Central memory CD8-positive, alpha-beta T cell (primary cell): ENCODE measurements around the gene PAPSS2.

ENCODE experiments used
- ATAC-seq: fragments of 150-1000 bp; cut with Tn5 transposase; replicated peaks from 2 replicates; pipeline ENCODE4 v1.10.0; 2022; ENCODE audit warnings: mild to moderate bottlenecking, moderate FRiP score, moderate number of reproducible peaks; ENCODE audit not compliant: poor library complexity, severe bottlenecking; ENCODE audit errors: extremely low read depth
- DNase-seq, 2 donors: peaks; one replicate each; pipeline ENCODE4 v3.0.0; 2021; ENCODE audit warnings: low spot score in 2 of 2
- H3K27ac Mint-ChIP-seq: one replicate; pipeline ENCODE4 v1.8.0; 2022; ENCODE audit warnings: low read depth, mild to moderate bottlenecking, moderate library complexity, mixed read lengths
- H3K27me3 Mint-ChIP-seq: one replicate; pipeline ENCODE4 v1.8.0; 2022; ENCODE audit warnings: mixed read lengths
- H3K36me3 Mint-ChIP-seq: one replicate; pipeline ENCODE4 v1.8.0; 2022; ENCODE audit warnings: mild to moderate bottlenecking, moderate library complexity, mixed read lengths; ENCODE audit not compliant: insufficient read depth
- H3K4me1 Mint-ChIP-seq: one replicate; pipeline ENCODE4 v1.8.0; 2022; ENCODE audit warnings: mixed read lengths
- H3K4me3 Mint-ChIP-seq: one replicate; pipeline ENCODE4 v1.8.0; 2022; ENCODE audit warnings: mild to moderate bottlenecking, moderate library complexity, mixed read lengths
- H3K9me3 Mint-ChIP-seq: one replicate; pipeline ENCODE4 v1.8.0; 2022; ENCODE audit warnings: mixed read lengths

PAPSS2 gene

GRCh38 chr10:87706731-87707130 lies 47.1 kb downstream of the PAPSS2 start:
- Mint-ChIP-seq H3K9me3 (no peaks in the 10 kb centered on the region), H3K36me3 (no peaks in the 10 kb centered on the region), H3K27ac (no peak overlapping the region), H3K27me3 (peaks cover 19% of the 10 kb centered on the region), H3K4me1 (no peaks in the 10 kb centered on the region), H3K4me3 (no peak overlapping the region)
- DNase-seq (no peak), ATAC-seq (no peak)

DNA sequence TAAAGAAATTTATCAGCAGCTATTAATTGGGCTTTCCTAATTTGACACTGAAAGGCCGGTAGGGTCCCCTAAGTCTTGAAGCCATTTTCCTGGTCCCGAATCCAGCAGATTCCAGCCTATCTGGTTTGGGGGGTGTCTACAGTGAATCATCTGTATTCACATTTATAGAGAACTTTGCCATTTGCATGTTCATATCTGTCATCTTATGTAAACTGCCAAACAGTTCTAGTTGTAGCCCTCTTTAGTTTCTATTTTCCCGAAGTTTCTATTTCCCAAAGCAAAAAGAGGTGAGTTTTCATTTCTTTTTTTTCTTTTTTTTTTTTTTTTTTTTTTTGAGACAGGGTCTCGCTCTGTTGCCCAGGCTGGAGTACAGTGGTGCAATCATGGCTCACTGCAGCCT lies 47.6 kb downstream of the PAPSS2 start:
- DNase-seq (no peak), ATAC-seq (no peak)
- no peaks in the 10 kb centered on the region for H3K4me1 Mint-ChIP-seq
- H3K9me3 Mint-ChIP-seq, result no peaks in the 10 kb centered on the region
- H3K4me3 Mint-ChIP-seq, result no peak overlapping the region
- H3K36me3 Mint-ChIP-seq, result no peaks in the 10 kb centered on the region
- no peak overlapping the region for H3K27ac Mint-ChIP-seq
- H3K27me3 Mint-ChIP-seq, result peaks cover 24% of the 10 kb centered on the region

GRCh38 chr10:87712913-87713616 lies 53.4 kb downstream of the PAPSS2 start:
- ATAC-seq (no peak), DNase-seq (no peak)
- H3K36me3 Mint-ChIP-seq, result no peaks in the 10 kb centered on the region
- H3K4me1 Mint-ChIP-seq, result no peaks in the 10 kb centered on the region
- peaks cover 30% of the 10 kb centered on the region for H3K27me3 Mint-ChIP-seq
- no peak overlapping the region for H3K27ac Mint-ChIP-seq
- no peak overlapping the region for H3K4me3 Mint-ChIP-seq
- H3K9me3 Mint-ChIP-seq, result no peaks in the 10 kb centered on the region

DNA sequence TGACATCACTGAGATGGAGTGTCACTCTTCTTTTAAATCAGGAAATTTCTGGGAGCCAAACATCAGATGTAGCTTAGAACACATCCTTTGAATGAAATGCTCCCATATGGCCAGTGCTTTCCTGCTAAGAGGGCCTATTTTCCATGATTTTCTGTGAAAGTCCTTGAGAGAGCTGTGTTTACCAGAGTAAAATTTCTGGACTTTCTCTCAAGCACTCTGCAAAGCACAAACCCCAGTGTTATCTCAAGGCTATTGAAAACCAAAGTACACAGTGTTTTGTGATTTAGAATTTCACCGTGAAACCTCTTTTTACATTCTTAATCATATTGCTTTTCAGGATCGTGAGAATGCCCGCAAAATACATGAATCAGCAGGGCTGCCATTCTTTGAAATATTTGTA lies 54.0 kb downstream of the PAPSS2 start:
- no peak for ATAC-seq
- no peak for DNase-seq
- no peaks in the 10 kb centered on the region for H3K9me3 Mint-ChIP-seq
- peaks cover 32% of the 10 kb centered on the region for H3K27me3 Mint-ChIP-seq
- H3K4me3 Mint-ChIP-seq, result no peak overlapping the region
- peaks cover 2% of the 10 kb centered on the region for H3K36me3 Mint-ChIP-seq
- no peaks in the 10 kb centered on the region for H3K4me1 Mint-ChIP-seq
- H3K27ac Mint-ChIP-seq, result no peak overlapping the region

DNA sequence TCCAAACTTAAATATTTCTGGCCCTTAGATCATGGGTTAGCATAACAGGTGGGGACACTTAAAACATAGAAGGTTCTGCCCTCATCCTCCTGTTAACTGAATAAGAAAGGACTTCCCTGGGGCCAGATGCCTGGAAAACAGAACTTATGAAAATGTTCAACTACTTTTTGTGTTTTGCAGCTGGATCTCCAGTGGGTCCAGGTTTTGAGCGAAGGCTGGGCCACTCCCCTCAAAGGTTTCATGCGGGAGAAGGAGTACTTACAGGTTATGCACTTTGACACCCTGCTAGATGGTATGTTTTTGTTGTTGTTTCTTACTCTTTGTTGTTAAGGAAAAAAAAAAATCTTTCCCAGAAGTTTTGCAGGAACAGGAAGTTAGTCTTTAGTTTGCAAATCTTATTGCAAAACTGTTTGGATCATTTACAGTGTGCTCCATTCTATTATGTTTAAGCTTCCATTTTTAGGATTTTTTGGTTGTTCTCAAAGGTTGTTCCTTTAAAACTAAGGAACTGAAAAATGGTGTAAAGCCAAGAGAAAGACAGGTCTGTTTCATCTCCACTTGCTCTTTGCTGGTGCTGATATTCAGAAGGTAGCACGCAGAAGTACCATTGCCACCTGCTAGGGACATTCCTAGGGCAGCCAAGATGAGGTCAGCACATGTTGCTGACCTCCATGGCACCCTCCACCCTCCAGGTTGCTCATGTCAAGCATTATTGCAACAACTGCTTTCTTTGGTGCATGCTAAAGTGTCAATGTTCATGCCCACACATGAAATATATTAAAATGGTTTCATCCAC lies 56.1 kb downstream of the PAPSS2 start:
- no peak overlapping the region for H3K4me3 Mint-ChIP-seq
- peaks cover 30% of the 10 kb centered on the region for H3K27me3 Mint-ChIP-seq
- ATAC-seq, result no peak
- no peaks in the 10 kb centered on the region for H3K9me3 Mint-ChIP-seq
- H3K36me3 Mint-ChIP-seq, result peaks cover 2% of the 10 kb centered on the region
- H3K4me1 Mint-ChIP-seq, result no peaks in the 10 kb centered on the region
- DNase-seq, result no peak
- no peak overlapping the region for H3K27ac Mint-ChIP-seq

DNA sequence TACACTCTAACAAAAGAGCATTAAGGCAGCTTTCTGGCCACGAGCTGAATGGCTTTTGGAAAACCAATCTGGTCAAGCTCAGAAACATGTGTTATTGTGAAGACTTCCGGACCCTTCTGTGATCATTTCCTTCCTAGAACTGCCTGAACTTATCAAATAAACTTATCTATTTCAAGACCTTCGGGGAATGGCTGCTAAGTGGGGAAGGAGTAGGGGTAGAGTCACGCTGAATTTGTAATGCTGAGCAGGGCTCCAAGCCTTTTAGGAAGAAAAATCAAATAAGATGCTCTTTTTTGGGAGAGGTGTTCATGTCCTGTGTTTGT lies 56.6 kb downstream of the PAPSS2 start:
- Mint-ChIP-seq H3K27ac (no peak overlapping the region), H3K27me3 (peaks cover 30% of the 10 kb centered on the region), H3K36me3 (peaks cover 2% of the 10 kb centered on the region), H3K9me3 (no peaks in the 10 kb centered on the region), H3K4me3 (no peak overlapping the region), H3K4me1 (no peaks in the 10 kb centered on the region)
- ATAC-seq, result no peak
- DNase-seq, result no peak

- Mint-ChIP-seq H3K27me3 (peaks cover 10% of the 10 kb centered on the region), H3K9me3 (no peaks in the 10 kb centered on the region), H3K4me3 (no peak overlapping the region), H3K36me3 (peaks cover 2% of the 10 kb centered on the region), H3K27ac (no peak overlapping the region), H3K4me1 (no peaks in the 10 kb centered on the region)
- DNase-seq, result no peak
- ATAC-seq, result no peak
Observed at GRCh38 chr10:87720665-87721064, 61.0 kb downstream of the PAPSS2 start.

- H3K9me3 Mint-ChIP-seq, result no peaks in the 10 kb centered on the region
- H3K27me3 Mint-ChIP-seq, result peaks cover 10% of the 10 kb centered on the region
- H3K4me1 Mint-ChIP-seq, result no peaks in the 10 kb centered on the region
- H3K36me3 Mint-ChIP-seq, result peaks cover 2% of the 10 kb centered on the region
- no peak overlapping the region for H3K4me3 Mint-ChIP-seq
- ATAC-seq, result no peak
- DNase-seq, result no peak
- no peak overlapping the region for H3K27ac Mint-ChIP-seq
Observed at GRCh38 chr10:87721781-87722180, 62.1 kb downstream of the PAPSS2 start.

- Mint-ChIP-seq H3K9me3 (no peaks in the 10 kb centered on the region), H3K4me1 (no peaks in the 10 kb centered on the region), H3K4me3 (no peak overlapping the region), H3K27ac (no peak overlapping the region), H3K36me3 (peaks cover 2% of the 10 kb centered on the region), H3K27me3 (peaks cover 19% of the 10 kb centered on the region)
- no peak for DNase-seq
- ATAC-seq, result no peak
Observed at GRCh38 chr10:87722716-87723115, 63.0 kb downstream of the PAPSS2 start.

DNA sequence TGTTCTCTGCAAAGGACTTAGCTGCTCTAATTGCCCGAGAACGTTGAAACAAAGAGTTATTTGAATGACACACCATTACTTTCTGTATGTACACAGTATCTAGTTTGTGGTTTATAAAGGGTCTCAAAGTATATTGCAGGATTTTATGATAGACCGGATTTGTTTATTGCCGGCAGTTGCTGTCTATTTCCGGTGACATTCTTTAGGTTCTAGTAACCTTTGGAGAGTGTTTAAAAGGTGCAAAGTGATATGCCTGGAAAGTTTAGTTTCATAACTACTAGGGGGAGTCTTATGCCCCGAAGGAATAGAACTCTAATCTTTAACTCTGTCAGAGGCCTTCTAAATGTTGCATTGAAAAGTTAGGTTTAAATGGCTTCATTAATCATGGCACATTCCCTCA lies 63.8 kb downstream of the PAPSS2 start:
- no peaks in the 10 kb centered on the region for H3K9me3 Mint-ChIP-seq
- H3K27me3 Mint-ChIP-seq, result peaks cover 17% of the 10 kb centered on the region
- no peak overlapping the region for H3K27ac Mint-ChIP-seq
- H3K36me3 Mint-ChIP-seq, result no peaks in the 10 kb centered on the region
- DNase-seq, result no peak
- H3K4me1 Mint-ChIP-seq, result no peaks in the 10 kb centered on the region
- ATAC-seq, result no peak
- no peak overlapping the region for H3K4me3 Mint-ChIP-seq

DNA sequence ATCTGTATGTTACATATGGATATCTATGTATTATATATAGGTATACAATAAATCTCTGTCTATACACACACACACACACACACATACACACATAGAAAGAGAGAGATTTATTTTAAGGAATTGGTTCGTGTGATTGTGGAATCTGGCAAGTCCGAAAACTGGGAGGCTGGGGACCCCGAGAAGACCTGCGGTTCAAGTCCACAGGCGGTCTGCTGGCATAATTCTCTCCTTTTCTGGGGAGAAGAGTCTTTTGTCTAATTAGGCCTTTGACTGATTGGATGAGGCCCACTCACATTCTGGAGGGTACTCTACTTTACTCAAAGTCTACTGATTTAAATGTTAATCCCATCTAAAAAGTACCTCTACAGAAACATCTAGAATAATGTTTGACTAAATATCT lies 65.1 kb downstream of the PAPSS2 start:
- DNase-seq (no peak), ATAC-seq (no peak)
- no peaks in the 10 kb centered on the region for H3K36me3 Mint-ChIP-seq
- no peaks in the 10 kb centered on the region for H3K4me1 Mint-ChIP-seq
- H3K27ac Mint-ChIP-seq, result no peak overlapping the region
- H3K27me3 Mint-ChIP-seq, result peaks cover 9% of the 10 kb centered on the region
- H3K9me3 Mint-ChIP-seq, result no peaks in the 10 kb centered on the region
- no peak overlapping the region for H3K4me3 Mint-ChIP-seq

DNA sequence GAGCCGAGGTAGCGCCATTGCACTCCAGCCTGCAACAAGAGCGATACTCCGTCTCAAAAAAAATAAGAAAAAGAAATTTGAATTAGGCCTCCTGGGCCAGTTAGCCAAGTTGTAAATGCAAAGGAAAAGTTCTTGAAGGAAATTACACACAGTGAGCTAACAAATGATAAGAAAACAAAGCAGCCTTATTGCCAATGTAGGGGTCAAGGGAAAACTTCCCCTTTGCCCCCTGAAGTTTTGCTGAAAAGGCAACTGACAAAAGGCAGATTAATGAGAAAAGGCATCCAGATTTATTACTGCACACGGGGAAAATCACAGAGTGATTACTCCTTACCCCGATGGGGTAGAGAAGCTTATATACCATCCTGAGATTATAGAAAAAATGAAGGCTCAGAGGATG lies 70.3 kb downstream of the PAPSS2 start:
- ATAC-seq (no peak), DNase-seq (no peak)
- no peaks in the 10 kb centered on the region for H3K4me1 Mint-ChIP-seq
- H3K27ac Mint-ChIP-seq, result no peak overlapping the region
- no peak overlapping the region for H3K4me3 Mint-ChIP-seq
- H3K36me3 Mint-ChIP-seq, result no peaks in the 10 kb centered on the region
- no peaks in the 10 kb centered on the region for H3K9me3 Mint-ChIP-seq
- peaks cover 10% of the 10 kb centered on the region for H3K27me3 Mint-ChIP-seq

DNA sequence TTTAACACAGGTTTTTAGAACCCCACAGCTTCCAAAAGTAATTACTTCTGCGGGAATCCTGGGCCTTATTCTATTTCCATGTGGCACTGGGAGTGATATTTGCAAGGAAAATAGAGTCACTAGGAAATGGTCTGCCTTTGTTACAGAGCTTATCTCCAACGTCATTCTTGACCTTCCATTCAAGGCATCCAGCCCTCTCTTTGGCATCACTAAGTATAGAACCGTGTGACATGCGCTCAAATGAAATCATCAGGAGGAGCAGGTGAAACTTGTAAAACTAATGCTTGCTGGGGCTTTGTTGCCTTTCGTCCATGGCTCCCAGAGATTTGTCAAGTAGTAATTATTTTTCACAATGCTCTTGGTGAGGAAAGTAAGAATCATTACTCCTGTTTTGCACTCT lies 73.4 kb downstream of the PAPSS2 start:
- Mint-ChIP-seq H3K27ac (no peak overlapping the region), H3K9me3 (no peaks in the 10 kb centered on the region), H3K27me3 (peaks cover 22% of the 10 kb centered on the region), H3K4me3 (no peak overlapping the region), H3K4me1 (no peaks in the 10 kb centered on the region), H3K36me3 (no peaks in the 10 kb centered on the region)
- DNase-seq (no peak), ATAC-seq (no peak)
